ENCODE data around the gene CSRNP2.
"Not testable (repeated sequence)": the region's sequence is repeated elsewhere in the genome, so short reads cannot be mapped to it uniquely, and the experiment has no call there.

Gene CSRNP2, protein sequence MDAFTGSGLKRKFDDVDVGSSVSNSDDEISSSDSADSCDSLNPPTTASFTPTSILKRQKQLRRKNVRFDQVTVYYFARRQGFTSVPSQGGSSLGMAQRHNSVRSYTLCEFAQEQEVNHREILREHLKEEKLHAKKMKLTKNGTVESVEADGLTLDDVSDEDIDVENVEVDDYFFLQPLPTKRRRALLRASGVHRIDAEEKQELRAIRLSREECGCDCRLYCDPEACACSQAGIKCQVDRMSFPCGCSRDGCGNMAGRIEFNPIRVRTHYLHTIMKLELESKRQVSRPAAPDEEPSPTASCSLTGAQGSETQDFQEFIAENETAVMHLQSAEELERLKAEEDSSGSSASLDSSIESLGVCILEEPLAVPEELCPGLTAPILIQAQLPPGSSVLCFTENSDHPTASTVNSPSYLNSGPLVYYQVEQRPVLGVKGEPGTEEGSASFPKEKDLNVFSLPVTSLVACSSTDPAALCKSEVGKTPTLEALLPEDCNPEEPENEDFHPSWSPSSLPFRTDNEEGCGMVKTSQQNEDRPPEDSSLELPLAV

DNA sequence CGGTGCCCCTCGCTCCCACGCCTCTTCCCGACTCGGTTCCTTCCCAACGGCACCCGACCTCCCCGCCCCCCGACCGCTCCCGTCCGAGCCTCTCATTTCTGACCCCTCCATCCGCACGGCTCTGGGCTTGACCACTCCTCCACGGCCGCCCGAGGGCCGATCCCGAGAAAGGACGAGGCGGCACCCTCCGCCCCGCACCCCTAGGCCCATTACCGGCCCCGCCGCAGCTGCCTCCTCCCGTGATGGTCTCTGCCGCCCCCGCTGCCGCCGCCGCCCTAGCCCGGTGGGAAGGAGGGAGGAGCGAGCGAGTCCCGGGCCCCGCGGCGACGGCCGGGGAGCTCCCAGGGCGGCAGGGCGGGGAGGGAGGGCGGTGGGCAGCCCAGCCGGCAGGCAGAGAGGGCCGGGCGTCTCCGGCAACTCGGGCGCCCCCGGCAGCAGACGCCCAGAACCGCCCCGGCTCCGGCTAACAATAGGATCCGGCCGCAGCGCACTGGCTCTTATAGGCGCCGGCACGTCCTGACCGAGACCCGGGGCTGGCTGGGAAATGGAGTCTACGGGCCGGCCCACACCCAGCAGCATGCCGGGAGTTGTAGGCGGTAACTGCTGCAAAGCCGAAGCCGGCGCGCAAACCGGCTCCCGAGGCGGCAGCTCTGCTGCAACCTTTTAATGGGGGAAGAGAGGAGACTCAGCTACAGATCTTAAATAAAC lies at the start of gene CSRNP2:
Gene CSRNP2, minus strand, starts transcription at position 471 of the 708 bp plus-strand sequence. CDS start 7,035 bp downstream, outside the sequence.
- DNase-seq: peak; percentile 95

DNA sequence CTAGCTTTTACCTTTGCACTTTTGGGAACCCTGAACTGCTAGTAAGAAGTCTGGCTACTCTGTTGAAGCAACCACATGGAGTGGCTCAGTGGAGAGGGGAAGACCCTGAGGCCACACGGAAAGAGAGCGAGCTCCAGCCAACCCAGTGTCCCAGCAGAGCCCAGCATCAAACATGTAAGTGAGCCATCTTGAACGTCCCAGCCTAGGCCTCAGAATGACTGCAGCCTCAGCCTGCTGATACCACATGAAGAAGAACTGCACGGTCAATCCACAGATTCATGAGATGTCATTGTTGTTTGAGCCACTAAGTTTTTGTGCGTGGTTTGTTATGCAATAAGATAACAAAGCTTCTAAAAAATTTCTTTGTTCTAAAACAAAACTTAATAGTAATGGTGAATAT lies 49.3 kb upstream of the CSRNP2 start:
- DNase-seq: no peak

DNA sequence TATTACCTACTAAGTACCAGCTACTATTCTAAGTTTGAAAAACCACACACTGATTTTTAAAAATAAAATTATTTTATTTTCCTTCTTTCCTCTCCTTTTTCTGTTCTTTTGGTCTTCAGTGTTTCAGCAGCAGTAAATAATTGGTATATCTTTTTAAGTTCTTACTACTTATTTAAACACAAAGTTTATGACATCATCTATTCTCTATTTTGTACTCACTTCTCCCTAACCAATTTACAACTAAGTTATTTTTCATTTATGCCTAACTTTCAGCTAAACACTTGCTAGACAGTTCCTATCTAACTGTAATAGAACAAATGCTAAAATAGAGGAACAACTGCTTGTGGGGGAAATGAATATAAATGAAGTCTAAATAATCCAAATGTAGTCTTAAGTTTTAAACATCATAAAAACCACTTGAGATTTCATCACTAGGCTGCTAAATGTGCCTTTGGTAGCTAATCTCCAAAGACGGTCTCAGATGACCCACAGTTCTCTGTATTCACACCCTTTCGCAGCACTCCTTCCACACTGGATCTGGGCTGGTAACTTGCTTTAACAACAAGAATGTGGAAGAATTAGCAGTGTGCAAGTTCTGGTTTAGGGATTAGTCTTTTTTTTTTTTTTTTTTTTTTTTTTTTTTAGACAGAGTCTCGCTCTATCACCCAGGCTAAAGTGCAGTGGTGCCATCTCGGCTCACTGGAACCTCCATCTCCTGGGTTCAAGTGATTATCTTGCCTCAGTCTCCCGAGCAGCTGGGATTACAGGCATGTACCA lies 48.5 kb upstream of the CSRNP2 start:
- no peak for DNase-seq

DNA sequence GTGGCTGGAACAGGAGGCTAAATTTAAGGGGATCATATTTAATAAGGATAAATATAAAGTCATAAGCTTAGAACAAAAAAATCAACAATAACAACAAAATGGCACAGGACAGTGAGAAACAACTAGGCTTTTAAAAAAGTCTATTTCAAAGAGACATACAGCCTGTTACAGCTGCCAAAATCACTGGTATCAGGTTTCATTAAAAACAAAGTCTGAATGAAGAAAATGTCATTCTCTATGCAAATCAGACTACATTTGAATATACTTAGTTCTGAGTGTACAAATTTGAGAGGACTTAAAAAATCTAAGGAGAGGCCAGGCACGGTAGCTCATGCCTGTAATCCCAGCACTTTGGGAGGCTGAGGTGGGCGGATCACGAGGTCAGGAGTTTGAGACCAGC lies 45.5 kb upstream of the CSRNP2 start:
- no peak for DNase-seq

DNA sequence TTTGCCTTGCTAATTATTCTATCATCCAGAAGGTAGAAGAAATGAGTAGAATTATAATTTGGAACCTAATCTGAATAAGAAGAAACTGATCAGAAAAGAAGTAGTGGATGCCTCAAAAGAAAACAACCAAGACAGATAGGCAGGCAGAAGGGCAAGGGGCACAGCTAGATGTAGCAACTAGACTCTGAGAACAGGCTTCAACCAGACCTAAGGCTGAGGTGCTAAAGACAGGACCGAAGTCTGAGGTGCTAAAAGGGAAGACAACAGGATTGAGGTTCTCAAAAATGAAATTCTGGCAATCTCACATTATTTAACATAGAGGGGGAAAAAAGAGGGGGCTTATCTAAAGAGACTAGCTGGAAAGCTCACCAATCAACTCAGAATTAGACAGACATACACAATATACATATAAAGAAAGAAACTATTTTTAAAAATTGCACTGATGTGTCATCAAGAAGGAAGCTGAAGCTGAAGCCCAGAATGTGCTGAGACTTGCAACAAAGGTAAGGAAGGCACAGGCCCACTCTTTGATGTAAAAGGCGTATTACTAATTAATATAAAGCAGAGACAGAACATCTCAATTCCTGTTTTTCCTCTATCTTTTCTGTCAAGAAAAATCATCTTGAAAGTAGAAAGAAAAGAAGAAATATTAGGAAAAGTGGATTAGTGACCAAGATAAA lies 43.8 kb upstream of the CSRNP2 start:
- DNase-seq: no peak

DNA sequence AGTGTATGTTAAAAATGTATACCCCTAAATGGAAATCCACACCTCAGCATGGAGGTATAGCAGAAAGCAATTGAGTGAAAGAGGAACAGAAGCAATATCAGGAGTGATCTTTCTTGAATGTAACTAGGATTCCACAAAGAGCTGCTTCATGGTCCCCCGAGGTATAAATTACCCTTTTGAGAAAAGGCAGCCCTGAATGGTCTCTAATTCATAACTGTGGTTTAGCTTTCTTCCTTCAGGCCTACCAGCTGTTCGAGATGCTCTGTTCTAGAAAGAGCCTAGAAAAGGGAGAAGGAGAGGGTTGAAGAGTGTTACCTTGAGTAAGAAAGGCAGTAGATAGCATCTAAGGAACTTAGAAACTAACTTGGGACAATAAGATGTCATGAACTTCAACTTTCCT lies 42.9 kb upstream of the CSRNP2 start:
- DNase-seq: no peak

DNA sequence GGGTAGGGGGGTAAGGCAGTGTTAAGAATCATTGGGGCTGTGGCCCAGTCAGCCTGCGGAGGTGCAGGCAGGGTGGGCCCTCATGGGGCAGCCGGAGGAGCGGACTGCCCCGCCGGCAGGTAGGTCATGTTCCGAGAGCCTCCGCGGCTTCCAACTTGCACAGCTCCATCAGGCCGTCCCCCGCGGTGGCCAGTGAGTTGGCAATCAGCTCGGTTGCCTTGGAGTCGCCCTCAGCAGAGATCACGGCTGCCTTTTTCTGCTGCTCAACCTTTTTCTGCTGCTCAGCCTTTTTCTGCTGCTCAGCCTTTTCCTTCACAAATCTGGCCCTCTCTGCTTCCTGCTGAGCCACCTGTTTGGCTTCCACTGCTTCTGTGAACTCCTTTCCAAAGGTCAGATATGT lies 41.1 kb upstream of the CSRNP2 start:
- DNase-seq: no peak

DNA sequence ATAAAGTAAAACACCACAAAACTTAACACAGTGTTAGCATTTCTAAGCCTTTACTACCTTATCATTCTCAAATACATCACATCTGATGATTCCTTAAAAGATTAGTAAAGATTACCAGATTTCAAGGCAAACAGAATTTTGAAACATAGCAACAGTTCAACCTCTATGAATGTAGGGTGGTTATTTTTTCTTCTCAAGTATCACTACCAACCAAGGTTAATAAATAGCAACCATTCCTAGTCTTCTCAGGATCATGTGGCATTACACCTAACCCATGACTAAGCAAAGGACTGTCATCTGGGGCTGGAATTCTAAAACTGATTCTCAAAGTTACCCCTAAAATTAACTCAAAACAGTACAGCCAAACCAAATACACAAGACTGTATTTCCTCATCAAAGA lies 39.4 kb upstream of the CSRNP2 start:
- no peak for DNase-seq

DNA sequence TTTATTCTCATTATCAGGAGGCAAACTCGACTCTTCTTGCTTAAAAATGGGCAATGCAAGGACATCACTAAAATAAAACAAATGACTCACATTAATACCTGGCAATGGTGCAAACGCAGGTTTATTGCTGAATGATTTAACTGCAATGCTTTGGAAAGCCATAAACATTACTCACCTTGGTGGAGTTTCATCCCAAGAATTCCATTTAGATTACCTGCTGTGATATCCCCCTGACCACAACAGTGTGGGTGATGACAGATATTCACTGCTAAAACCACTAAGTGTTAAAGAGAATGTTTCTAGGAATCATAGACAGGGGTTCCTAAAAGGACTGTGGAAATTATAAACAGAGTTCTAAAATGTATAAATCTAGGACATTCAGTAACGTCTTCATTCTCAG lies 35.3 kb upstream of the CSRNP2 start:
- no peak for DNase-seq

DNA sequence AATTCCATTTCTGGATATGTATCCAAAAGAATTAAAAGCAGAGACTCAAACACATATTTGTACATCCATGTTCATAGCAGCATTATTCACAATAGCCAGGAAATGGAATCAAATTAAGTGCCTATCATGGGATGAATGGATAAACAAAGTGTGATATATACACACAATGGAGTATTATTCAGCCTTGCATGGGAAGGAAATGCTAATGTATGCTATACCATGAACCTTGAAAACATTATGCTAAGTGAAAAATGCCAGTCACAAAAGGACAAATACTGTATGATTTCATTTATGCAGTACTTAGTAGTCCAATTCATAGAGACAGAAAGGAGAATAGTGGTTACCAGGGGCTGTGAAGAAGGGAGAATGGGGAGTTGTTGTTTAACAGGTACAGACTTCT lies 32.1 kb upstream of the CSRNP2 start:
- DNase-seq: no peak

DNA sequence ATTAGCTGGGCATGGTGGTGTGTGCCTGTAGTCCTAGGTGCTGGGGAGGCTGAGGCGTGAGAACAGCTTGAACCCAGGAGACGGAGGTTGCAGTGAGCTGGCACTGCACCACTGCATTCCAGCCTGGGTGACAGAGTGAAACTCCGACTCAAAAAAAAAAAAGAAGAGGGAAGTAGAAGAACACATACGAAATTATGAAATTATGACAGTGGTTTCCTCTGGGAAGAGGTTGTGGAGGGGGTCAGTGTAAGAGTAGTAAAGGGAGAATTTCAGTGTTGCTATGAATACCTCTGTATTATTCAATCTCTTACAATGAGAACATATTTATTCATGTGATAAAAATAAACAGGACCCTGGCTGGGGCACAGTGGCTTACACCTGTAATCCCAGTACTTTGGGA lies 24.7 kb upstream of the CSRNP2 start:
- no peak for DNase-seq

DNA sequence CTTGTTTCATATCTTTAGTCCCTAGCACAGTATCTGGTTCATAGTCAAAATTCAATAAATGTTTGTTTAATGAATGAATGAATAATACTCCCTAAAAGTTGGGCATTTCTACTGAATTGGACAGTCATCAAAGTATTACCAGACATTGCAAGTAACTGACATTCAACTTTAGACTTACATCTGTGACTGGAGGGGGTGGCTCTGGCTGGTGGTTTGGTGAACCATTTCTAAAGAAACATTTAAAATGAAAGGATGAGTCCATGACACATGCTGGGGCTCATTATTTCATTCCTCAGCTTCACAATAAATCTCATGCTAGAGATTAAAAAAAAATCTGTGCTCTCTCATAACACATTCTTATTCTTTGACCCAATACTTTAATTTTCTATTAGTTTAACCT lies 20.6 kb upstream of the CSRNP2 start:
- no peak for DNase-seq

DNA sequence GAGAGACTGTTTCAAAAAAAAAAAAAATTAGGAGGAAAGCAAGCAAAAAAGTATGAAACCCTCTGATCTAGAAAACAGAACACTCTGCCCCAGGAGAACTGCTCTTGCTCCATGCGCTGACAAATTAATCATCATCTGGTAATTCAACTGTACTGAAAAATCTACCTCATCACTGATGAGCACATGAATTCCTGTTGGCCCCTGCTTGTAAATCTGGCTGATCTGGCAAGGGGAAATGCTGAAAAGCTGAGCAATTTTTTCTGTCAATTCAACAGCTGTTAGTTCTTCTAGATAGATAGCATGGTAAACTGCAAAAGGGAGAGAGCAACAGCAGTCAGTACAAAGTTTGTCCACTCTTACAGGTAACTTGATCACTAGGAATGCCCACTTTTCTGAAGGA lies 15.2 kb upstream of the CSRNP2 start:
- DNase-seq: no peak

DNA sequence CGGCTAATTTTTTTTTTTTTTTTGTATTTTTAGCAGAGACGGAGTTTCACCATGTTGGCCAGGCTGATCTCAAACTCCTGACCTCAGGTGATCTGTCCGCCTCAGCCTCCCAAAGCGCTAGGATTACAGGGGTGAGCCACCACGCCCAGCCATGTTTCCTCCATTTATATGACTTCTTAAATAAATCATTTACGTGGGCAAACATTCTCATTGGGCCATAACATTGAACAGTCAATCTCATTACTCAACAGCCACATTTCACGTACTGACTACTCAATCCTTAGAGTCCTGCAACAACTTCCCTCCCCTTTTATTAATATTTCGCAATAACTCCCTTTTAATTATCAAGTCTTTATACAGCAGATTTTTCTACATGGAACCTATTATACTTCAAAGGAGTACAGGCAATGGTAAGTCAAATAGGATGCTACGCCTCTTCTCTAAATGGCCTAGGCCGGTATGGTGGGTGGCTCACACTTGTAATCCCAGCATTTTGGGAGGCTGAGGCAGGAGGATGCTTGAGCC lies 7.4 kb upstream of the CSRNP2 start:
- DNase-seq: no peak

DNA sequence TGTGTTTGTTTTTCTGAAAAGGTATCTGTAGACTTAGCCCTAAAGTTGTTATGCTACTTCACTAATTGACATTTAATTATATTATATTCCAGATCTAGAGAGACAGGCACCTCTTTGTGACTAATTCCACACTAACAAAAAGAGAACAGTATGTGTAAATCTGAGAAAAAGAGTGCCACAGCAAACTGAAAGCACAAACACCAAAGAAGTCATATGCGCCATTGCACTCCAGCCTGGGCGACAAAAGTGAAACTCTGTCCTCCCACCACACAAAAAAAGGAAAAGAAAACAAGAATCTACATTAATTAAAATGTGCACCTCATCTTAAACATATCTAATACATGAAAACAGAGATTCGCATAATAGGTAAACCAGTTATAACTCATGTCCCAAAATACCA lies 4.4 kb upstream of the CSRNP2 start:
- DNase-seq: peak; percentile 36

DNA sequence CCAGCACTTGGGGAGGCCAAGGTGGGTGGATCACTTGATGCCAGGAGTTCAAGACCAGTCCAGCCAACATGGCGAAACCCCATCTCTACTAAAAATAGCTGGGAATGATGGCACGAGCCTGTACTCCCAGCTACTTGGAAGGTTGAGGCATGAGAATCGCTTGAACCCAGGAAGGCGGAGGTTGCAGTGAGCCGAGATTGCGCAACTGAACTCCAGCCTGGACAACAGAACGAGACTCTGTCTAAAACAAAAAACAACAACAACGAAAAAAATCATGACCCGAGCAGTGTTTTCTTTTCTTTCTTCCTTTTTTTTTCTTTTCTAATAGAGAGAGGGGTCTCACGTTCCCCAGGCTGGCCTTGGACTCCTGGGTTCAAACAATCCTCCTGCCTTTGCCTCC lies 3.5 kb upstream of the CSRNP2 start:
- no peak for DNase-seq

DNA sequence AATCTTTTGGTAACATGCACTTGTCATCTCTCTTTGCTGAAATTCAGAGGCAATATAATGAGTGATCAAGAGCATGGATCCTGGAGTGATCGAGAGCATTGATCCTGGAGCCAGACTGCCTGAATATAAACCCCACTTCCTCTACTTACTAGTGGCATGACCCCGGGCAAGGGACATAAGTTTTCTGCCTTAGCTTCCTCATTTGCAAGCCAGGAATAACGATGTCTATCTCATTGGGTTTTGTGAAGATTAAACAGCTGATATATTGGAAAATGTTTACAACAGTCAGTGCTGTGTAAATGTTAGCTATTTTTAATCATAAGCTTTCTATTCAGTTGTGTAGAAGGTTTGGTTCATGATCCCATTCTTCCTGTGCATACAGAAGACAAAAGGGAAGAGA lies 2.4 kb upstream of the CSRNP2 start:
- no peak for DNase-seq

DNA sequence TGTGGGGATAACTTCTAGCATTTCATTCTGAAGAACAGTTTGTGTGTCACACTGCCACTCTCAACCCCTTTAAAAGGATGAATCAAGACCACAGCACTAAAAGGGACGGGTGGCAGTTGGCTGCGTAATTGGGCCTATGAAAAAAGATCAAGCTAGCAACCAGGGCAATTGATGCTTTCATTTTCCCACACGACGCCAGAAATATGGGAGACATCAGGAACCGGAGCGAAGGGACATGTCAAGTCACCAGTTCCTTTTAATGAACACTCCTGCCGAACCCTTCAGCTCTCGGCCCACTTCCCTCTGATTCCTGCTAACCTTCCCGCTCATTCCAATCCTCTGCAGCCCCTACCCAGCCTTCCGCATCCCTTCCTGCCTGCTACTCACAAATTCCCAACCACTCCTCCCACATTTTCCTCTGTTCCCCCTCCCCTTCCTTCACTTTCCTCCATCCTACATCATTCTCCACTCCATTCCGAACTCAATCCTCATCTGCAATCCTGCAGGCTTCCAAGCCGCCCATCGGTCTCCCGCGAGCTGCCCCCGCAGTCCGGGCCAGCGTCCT lies 753 bp downstream of the CSRNP2 start:
- peak; percentile 27 for DNase-seq

DNA sequence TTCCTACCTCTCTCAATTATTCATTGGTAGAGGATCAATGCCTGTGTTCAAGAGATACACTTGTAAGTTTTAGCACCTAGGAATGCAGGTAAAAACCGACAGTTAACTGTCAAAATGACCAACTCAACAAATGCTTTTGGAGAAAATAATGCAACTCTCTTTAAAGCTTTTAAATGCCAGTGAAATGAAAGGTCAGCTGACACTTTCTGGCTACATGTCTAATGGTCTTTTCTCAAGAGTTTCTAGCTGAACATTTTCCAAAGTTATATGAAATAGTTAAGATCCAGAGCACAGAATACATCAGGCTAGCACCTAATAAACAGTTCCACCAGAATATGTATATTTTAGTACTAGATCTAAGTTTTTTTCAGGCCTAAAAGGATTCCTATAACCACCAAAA lies 2.0 kb downstream of the CSRNP2 start:
- DNase-seq: no peak

DNA sequence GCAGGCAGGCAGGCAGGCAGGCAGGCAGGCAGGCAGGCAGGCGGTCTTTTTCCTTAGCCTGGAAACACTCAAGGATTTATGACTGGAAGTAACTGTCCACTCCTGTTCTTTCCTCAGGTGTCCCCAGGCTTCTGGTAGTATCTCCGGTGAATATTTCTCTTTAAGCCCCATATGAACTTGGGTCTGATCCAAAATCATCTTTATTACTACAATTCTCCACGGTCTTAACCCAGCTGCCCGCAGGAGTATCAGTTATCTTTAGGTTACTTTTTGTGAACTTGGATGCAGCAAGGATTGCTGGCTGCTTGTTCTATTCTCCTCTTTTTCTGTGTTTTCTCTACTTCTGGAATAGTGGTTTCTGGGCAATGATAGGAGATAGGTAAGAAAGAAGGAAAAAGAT lies 3.3 kb downstream of the CSRNP2 start:
- no peak for DNase-seq

DNA sequence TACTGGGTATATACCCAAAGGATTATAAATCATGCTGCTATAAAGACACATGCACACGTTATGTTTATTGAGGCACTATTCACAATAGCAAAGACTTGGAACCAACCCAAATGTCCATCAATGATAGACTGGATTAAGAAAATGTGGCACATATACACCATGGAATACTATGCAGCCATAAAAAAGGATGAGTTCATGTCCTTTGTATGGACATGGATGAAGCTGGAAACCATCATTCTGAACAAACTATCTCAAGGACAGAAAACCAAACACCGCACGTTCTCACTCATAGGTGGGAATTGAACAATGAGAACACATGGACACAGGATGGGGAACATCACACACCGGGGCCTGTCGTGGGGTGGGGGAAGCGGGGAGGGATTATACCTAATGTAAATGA lies 4.5 kb downstream of the CSRNP2 start:
- not testable (repeated sequence) for DNase-seq

DNA sequence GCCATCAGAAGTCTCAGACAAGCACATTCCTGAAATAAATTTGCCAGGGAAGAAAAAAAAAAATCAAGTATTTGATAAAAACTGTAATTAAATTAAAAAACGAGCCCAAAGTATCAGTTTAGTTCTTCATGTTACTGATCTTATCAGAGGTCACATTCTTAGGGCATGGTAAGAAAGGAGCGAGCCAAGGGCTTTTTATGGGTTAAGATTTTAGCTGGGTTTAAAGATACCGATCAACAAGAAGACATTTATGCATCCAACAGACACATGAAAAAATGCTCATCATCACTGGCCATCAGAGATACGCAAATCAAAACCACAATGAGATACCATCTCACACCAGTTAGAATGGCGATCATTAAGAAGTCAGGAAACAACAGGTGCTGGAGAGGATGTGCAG lies 5.0 kb downstream of the CSRNP2 start:
- not testable (repeated sequence) for DNase-seq
